Activated CD8-positive, alpha-beta memory T cell treated with anti-CD3 and anti-CD28 coated beads for 1 hour (primary cell): ENCODE data around the gene PATJ.

Source experiments
- DNase-seq, 2 donors: peaks; one replicate each; pipeline ENCODE4 v3.0.0-alpha.2; 2020; ENCODE audit warnings: low read depth in 1 of 2; ENCODE audit errors: extremely low read depth in 1 of 2

PATJ gene

DNA sequence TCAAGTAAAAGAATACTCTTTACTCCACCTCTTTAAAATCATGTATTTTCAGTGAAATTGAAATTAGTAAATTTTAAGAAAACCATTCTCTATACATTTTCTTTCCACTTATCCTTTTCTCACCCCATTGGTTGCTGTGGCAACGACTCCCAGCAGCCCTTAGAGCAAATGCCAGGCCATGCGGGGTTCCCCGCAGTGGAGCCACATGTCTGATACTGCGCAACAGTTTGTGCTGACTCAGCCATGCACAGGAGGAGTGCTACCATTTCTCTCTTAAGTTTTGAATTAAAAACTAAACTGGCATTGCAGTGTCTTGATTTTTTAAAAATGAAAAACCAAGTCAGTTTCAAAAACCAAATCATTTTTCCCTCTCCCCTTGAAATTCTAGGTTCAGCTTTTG, 238.3 kb downstream of the PATJ start:
- no peak for DNase-seq

DNA sequence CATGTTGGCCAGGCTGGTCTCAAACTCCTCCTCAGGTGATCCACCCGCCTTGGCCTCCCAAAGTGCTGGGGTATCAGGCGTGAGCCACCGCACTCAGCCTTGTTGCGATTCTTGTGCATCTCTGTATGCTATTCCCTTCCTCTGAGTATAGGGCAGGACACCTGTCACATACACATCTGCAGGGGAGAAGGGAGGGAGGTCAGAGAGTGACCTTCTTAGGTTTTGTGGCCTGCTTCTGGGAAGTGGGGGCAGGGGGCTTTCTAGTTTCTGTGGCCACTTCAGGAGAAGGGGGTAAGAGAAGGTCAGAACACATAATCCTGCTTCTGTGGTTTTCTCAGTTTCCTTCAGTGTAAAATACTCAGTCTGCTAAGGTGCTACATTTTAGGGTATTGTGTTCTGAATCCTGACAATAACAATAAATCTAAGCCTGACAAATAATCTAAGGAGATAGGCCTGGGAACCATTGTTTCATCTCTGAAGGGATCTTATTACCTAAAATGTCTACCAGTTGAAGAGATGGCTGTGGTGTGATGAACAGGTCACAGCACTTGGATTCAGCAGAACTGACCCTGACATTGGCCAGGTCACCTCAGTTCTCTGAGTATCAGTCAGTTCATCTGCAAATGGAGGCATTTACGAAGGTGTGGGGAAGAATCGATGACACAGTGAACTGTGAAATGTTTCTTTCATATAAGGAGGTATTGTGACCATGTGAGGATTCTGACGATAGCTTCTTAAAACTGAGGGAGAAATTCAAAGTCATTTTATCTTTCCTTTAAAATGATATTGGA, 239.8 kb downstream of the PATJ start:
- no peak for DNase-seq

- DNase-seq = no peak
Measured at GRCh38 chr1:61983236-61983635, 241.0 kb downstream of the PATJ start.

GRCh38 chr1:61992257-61992656, 250.0 kb downstream of the PATJ start:
- no peak for DNase-seq

GRCh38 chr1:61993331-61993961, 251.2 kb downstream of the PATJ start:
- no peak for DNase-seq

- DNase-seq = no peak
Measured at GRCh38 chr1:61995641-61996040, 253.4 kb downstream of the PATJ start.

DNA sequence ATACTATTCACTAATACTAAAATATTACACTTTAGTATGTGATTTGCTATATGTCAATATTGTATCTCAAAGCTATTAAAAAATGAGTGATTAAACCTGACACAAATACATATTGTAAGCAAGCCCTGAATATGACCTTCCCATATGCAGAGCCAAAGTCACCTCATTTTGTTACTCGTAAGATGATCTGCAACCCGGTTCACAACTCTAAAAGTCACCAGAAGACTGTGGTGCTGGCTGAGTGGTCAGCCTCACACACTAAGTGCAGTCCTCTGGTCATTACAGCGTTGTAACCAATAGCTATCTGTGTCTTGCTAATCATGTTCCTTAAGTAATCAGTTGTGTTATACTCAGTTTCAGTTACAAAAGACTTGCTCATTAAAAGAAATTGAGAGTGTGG, 254.8 kb downstream of the PATJ start:
- DNase-seq = no peak

GRCh38 chr1:62003777-62004176, 261.5 kb downstream of the PATJ start:
- no peak for DNase-seq

DNA sequence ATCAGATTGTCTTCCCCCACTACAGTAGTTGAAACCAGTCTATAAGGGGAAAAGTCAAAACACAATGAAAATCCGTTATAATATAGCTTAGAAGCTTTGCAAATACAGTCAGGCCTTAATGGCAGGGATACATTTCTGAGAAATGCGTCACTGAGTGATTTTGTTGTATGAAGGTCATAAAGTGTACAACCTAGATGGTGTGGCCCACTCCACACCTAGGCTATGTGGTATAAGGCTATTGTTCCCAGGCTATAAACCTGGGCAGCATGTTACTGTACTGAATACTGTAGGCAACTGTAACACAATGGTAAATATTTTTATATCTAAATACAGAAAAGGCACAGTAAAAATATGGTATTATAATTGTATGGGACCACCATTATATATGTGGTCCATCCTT, 264.4 kb downstream of the PATJ start:
- DNase-seq = no peak

DNA sequence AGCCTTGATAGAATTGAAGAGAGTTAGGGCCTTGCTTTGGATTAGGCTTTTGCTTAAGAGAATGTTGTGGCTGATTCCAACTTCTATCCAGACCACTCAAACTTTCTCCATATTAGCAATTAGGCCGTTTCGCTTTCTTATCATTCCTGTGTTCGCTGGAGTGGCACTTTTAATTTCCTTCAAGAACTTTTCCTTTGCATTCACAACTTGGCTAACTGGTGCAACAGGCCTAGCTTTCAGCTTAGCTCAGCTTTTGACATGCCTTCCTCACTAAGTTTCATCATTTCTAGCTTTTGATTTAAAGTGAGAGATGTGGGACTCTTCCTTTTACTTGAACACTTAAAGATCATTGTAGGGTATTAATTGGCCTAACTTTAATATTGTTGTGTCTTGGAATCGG, 268.7 kb downstream of the PATJ start:
- DNase-seq = no peak

GRCh38 chr1:62012095-62012494, 269.8 kb downstream of the PATJ start:
- no peak for DNase-seq

DNA sequence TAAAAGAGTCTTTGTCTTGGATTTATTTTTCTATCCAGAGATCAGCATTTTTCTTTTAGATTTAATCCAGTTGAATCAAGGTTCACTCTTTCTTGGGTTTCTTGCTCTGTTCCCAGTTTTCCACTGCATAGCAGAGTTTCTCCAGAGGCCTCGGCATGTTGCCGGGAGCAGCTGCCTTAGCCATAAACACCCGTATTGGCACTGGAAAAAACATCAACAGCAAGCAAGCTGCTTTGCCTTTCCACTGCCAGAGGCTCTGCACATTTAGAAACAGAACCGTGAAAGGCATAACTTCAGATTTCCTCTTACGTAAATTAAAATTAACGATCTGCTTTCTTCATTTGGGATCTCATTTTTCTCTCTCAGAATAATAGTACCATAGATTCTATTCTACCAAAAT, 270.6 kb downstream of the PATJ start:
- no peak for DNase-seq

DNA sequence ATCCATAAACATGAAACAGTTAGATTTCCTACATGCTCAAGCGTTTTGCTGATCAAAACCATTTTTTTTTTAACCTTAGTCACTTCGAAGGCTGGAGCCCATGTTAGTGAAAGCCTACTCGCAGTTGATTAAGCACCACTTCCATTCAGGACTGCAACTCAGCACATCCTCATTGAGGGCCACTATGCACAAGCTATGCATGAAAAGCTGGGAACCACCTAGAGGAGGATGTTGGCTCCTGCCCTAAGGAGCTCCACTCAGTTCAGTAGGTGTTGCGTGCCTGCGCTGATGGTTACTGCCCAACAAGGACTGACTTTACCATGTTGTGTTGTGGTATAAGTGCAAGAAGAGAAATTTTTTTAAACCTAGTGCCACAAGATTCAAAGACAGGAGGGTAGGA, 271.0 kb downstream of the PATJ start:
- DNase-seq = no peak

DNA sequence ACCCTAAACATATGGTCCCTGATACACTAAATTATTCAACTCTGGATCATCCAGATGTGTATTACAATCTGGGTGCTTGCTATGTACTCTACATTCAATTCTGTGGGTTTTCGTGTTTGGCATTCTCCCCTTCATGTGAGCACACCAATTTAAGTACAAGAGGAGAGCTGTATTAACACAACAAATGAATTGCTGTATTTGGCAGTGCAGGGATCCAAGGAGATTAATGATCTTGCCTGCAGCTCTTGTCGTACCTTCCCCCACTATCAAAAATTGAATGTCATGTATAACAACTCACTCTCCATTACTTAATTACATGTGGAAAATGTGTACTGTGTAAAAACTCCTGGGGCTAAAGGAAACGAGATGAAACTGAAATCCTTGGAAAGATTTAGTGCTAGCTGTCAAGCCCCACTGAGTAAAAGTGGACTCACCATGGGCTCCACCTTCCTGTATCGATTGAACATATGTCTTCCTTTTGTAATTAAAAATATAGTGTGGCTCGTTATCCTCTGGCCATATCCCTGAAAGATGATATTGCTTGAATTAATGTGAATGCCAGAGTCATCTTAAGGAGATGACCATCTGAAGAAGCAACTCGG, 280.2 kb downstream of the PATJ start:
- no peak for DNase-seq

DNA sequence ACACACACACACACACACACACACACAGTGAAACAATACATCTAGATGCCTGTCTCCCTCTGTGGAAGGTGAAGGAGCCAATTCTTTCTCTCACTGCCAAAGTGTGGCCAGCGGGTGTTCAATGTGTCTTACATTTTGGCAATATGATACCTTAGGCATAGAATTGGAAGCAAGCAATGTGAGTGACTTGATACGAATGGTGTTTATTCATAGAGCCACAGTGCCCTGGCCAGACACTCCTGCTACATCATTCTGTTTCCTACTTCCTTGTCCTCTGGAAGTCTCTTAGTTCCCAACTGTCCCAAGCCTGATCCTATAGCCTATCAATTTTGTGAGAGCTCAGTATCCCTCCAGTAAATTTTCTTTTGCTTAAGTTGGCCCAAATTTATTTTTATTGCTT, 282.4 kb downstream of the PATJ start:
- DNase-seq = no peak

GRCh38 chr1:62025154-62025553, 282.9 kb downstream of the PATJ start:
- no peak for DNase-seq

- no peak for DNase-seq
Measured at GRCh38 chr1:62025892-62026291, 283.6 kb downstream of the PATJ start.

- DNase-seq = no peak
Measured at GRCh38 chr1:62029704-62030103, 287.4 kb downstream of the PATJ start.

- DNase-seq = no peak
Measured at GRCh38 chr1:62034790-62035189, 292.5 kb downstream of the PATJ start.

DNA sequence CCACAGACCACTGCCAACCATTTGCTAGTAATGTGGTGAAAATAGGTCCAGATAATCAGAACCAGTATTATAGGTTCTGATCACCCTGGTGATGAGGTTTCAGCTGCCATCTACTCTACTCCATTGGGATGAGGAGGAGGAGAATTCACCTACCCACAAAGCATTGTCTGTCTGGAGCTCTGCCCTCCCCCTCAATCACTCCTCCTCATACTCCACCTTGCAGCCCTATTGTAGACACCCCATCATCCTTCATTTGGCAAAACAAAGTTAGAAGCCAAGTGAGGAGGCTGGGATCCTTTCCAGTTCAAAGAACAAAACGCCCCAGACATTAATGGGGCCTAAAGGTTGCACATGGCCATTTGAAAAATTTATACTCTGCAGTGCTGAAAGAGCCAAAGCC, 295.0 kb downstream of the PATJ start:
- no peak for DNase-seq

- DNase-seq = no peak
Measured at GRCh38 chr1:62038594-62039284, 296.5 kb downstream of the PATJ start.

GRCh38 chr1:62040450-62040849, 298.2 kb downstream of the PATJ start:
- DNase-seq = no peak
